B cell (primary cell): ENCODE results near the gene FAM200A.

Source experiments
- CTCF ChIP-seq: fragments of 200-600 bp; IDR thresholded peaks from one replicate; pipeline ENCODE4 v1.8.0; 2022; ENCODE audit warnings: antibody characterized with exemption, mild to moderate bottlenecking
- EZH2 ChIP-seq: IDR thresholded peaks from 2 replicates; pipeline ENCODE4 v1.6.1; 2012; ENCODE audit warnings: borderline replicate concordance, low read depth, mild to moderate bottlenecking, moderate library complexity, low read length; ENCODE audit not compliant: insufficient read depth, poor library complexity, severe bottlenecking

GRCh38 chr7:99559175-99559915, 7.4 kb upstream of the FAM200A start:
- no peak for TF ChIP-seq CTCF
- TF ChIP-seq EZH2, result no peak
